ENCODE results near the gene MALT1. TPM values are rescaled to one million over a fixed set of nuclear protein-coding genes. Genes with fewer than 3 reads are reported as not detected.

The MALT1 gene
- total RNA-seq, 1 donor from 2014 or later: 28.1 TPM

DNA sequence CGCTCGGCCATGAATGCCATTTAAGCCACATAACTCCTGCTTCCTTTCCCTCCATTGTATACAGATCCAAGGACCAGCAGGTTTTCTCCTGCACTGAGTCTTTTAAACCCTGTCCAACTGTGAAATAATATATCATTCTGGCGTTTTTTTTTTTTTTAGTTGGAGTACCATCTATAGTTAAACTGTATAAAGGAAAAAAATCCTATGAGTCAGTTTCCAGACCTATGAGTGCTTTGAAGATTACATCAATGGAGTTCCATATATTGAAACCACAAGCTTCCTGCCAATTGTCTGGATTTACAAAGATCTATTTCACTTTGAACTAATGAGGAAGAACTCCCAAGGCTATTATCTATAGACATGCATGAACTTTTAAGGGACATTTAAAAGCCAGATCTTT, 2.4 kb upstream of the MALT1 start:
- Mint-ChIP-seq H3K9me3 (ENCODE audit: unreplicated experiment) (no peaks in the 10 kb centered on the region), H3K4me3 (ENCODE audit: unreplicated experiment) (no peak overlapping the region), H3K27ac (ENCODE audit: unreplicated experiment) (no peak overlapping the region), H3K4me1 (ENCODE audit: unreplicated experiment) (peaks cover 31% of the 10 kb centered on the region), H3K36me3 (ENCODE audit: unreplicated experiment) (peaks cover 3% of the 10 kb centered on the region), H3K27me3 (ENCODE audit: unreplicated experiment) (no peaks in the 10 kb centered on the region)
- TF ChIP-seq, protein P1, sequence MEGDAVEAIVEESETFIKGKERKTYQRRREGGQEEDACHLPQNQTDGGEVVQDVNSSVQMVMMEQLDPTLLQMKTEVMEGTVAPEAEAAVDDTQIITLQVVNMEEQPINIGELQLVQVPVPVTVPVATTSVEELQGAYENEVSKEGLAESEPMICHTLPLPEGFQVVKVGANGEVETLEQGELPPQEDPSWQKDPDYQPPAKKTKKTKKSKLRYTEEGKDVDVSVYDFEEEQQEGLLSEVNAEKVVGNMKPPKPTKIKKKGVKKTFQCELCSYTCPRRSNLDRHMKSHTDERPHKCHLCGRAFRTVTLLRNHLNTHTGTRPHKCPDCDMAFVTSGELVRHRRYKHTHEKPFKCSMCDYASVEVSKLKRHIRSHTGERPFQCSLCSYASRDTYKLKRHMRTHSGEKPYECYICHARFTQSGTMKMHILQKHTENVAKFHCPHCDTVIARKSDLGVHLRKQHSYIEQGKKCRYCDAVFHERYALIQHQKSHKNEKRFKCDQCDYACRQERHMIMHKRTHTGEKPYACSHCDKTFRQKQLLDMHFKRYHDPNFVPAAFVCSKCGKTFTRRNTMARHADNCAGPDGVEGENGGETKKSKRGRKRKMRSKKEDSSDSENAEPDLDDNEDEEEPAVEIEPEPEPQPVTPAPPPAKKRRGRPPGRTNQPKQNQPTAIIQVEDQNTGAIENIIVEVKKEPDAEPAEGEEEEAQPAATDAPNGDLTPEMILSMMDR (IDR thresholded peaks at IDR 0.05): no peak
- DNase-seq (ENCODE audit: extremely low spot score, unreplicated experiment): no peak

DNA sequence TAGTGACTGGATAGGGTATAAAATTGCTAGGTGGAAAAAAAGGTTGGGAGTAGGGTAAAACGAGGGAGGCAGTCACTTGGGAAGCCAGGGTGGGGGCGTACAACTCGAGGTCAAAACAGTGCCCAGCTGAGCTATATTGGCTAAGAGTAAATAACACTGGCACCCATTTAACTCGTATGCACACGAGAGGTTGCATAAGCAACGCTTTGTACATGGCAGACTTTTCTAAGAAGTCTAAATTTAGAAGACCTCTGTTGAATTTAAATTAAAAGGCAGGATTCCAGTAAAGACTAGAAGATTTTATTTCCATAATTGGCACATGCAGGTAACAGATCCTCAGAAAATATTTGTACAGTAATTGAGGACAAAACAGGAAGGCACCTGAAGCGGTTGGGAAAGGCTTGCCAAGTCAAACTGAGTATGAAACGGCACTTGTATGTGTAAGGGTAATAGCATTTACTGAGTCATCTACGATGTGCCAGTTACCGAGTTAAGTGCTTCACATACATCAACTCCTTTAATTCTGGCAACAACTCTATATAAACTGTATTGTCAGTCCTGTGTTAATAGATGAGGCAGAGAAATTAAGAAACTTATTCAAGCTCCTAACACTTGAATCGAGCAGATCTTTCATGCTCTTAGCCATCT, 1.4 kb upstream of the MALT1 start:
- H3K36me3 Mint-ChIP-seq (ENCODE audit: unreplicated experiment): peaks cover 4% of the 10 kb centered on the region
- H3K9me3 Mint-ChIP-seq (ENCODE audit: unreplicated experiment): no peaks in the 10 kb centered on the region
- H3K4me3 Mint-ChIP-seq (ENCODE audit: unreplicated experiment): peak overlapping the region; percentile 82
- no peak overlapping the region for H3K27ac Mint-ChIP-seq (ENCODE audit: unreplicated experiment)
- no peaks in the 10 kb centered on the region for H3K27me3 Mint-ChIP-seq (ENCODE audit: unreplicated experiment)
- no peak for DNase-seq (ENCODE audit: extremely low spot score, unreplicated experiment)
- TF ChIP-seq, protein P1 (IDR thresholded peaks at IDR 0.05): no peak
- peaks cover 41% of the 10 kb centered on the region for H3K4me1 Mint-ChIP-seq (ENCODE audit: unreplicated experiment)

DNA sequence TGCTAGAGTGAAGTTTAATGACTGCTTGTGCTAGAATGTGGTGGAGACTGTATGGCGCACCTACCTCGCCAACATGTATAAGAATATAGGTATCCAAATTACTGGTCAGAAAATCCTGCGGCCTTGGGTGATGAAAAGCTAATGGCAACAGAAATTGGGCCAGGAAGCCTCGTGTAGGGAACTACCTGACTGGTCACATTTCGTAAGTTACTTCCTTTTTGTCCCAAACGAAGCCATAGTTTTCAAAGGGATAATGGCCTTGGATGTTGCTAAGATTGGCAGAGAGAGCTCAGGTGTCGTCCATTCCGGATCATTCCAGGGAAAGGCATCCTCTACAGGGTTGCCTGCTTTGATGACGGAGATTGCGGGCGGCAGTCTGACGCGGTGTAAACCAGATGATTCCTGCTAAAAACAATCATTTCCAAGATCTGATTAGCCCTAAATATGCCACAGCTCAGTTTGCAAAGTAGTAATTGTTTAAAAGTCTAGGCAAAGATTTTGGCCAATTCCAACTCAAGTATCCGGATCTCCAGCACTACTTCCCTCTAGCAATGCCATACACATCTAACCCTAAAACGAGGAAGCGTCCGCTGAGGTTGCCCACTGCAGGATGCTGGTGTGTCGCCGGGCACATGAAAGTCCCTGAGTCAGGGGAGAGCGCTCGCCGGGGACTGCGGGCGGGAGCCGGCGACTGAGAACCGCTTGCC, 708 bp upstream of the MALT1 start:
- peaks cover 43% of the 10 kb centered on the region for H3K4me1 Mint-ChIP-seq (ENCODE audit: unreplicated experiment)
- DNase-seq (ENCODE audit: extremely low spot score, unreplicated experiment): no peak
- H3K36me3 Mint-ChIP-seq (ENCODE audit: unreplicated experiment): peaks cover 4% of the 10 kb centered on the region
- TF ChIP-seq, protein P1 (IDR thresholded peaks at IDR 0.05): no peak
- no peaks in the 10 kb centered on the region for H3K27me3 Mint-ChIP-seq (ENCODE audit: unreplicated experiment)
- peak overlapping the region; percentile 82 for H3K4me3 Mint-ChIP-seq (ENCODE audit: unreplicated experiment)
- no peaks in the 10 kb centered on the region for H3K9me3 Mint-ChIP-seq (ENCODE audit: unreplicated experiment)
- H3K27ac Mint-ChIP-seq (ENCODE audit: unreplicated experiment): peak overlapping the region; percentile 65

DNA sequence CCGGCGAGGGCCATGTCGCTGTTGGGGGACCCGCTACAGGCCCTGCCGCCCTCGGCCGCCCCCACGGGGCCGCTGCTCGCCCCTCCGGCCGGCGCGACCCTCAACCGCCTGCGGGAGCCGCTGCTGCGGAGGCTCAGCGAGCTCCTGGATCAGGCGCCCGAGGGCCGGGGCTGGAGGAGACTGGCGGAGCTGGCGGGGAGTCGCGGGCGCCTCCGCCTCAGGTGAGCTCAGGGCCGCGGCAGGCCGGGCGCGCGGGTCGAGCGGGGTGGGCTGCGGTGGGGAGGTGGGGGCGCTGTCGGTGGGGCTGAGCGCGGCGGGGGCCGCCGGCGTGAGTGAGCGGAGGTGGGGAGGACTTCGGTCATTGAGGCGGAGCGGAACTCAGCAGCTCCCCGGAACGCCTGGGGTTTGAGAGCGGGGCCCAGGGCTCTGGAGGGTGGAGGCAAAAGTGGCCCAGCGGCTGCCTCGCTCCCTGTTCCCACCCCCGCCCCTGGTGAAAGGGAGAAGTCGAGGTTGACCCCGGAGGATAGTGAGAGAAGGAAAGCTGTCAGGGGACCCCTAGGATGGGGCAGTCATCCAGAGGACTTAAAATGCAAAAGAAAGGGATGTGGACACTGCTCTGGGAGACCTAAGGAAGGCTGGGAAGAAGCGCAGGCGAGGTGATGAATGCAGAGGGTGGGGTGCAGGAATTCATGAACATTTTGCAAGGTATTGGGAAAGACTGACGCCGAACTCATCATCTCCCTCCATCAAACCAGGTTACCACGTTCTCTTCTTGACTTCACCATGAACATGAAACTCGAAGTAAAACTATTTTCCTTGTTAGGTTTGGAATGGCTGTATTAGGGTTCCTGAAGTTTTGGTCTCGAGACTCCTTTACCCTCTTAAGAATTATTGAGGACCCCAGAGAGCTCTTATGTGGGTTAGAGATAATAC, 633 bp downstream of the MALT1 start:
- Mint-ChIP-seq H3K9me3 (ENCODE audit: unreplicated experiment) (no peaks in the 10 kb centered on the region), H3K27me3 (ENCODE audit: unreplicated experiment) (no peaks in the 10 kb centered on the region), H3K4me1 (ENCODE audit: unreplicated experiment) (peaks cover 38% of the 10 kb centered on the region), H3K36me3 (ENCODE audit: unreplicated experiment) (peaks cover 8% of the 10 kb centered on the region), H3K27ac (ENCODE audit: unreplicated experiment) (peak overlapping the region; percentile 86), H3K4me3 (ENCODE audit: unreplicated experiment) (peak overlapping the region; percentile 92)
- peak; percentile 87 for DNase-seq (ENCODE audit: extremely low spot score, unreplicated experiment)
- TF ChIP-seq, protein P1 (IDR thresholded peaks at IDR 0.05): peak; percentile 23

All from osteocyte (in vitro differentiated cells).